Measurements from ENCODE around the gene CD8B.

Gene CD8B

GRCh38 chr2:86768189-86768949 is 93.3 kb downstream of the CD8B start:
- DNase-seq = no peak
